Neural progenitor cell (in vitro differentiated cells): ENCODE results near the gene COL11A1. TPM values are rescaled to one million over a fixed set of nuclear protein-coding genes. Genes with fewer than 3 reads are reported as not detected.

Experiments used
- DNase-seq: peaks from one replicate; pipeline ENCODE4 v3.0.0-alpha.2; 2016; ENCODE audit warnings: low spot score
- H2AFZ ChIP-seq: fragments of 200-600 bp; sonication (generic); replicated peaks from 2 replicates; pipeline ENCODE4 v1.6.1; 2016; ENCODE audit warnings: antibody characterized with exemption
- H3F3A ChIP-seq: fragments of 200-600 bp; sonication (generic); 2 replicates; pipeline ENCODE4 v1.6.1; 2016; ENCODE audit warnings: antibody characterized with exemption, low read depth
- H3K27ac ChIP-seq: fragments of 200-600 bp; sonication (generic); 2 replicates; pipeline ENCODE4 v1.5.1; 2016; ENCODE audit warnings: mild to moderate bottlenecking
- H3K27me3 ChIP-seq: fragments of 200-600 bp; sonication (generic); 2 replicates; pipeline ENCODE4 v1.6.1; 2016; ENCODE audit warnings: mild to moderate bottlenecking, moderate library complexity
- H3K36me3 ChIP-seq: fragments of 200-600 bp; sonication (generic); 2 replicates; pipeline ENCODE4 v1.5.1; 2016
- H3K4me1 ChIP-seq: fragments of 200-600 bp; sonication (generic); 2 replicates; pipeline ENCODE4 v1.6.1; 2016; ENCODE audit warnings: mixed run types
- H3K4me2 ChIP-seq: fragments of 200-600 bp; sonication (generic); 2 replicates; pipeline ENCODE4 v1.6.1; 2016
- H3K4me3 ChIP-seq: fragments of 200-600 bp; sonication (generic); 2 replicates; pipeline ENCODE4 v1.5.1; 2016
- H3K79me2 ChIP-seq: fragments of 200-600 bp; sonication (generic); 2 replicates; pipeline ENCODE4 v1.6.1; 2016; ENCODE audit warnings: low read depth
- H3K9ac ChIP-seq: fragments of 200-600 bp; sonication (generic); 2 replicates; pipeline ENCODE4 v1.6.1; 2016
- H3K9me3 ChIP-seq: fragments of 200-600 bp; sonication (generic); 2 replicates; pipeline ENCODE4 v1.5.1; 2016; ENCODE audit warnings: low read depth
- H4K20me1 ChIP-seq: fragments of 200-600 bp; sonication (generic); 2 replicates; pipeline ENCODE4 v1.6.1; 2016; ENCODE audit warnings: low read depth
- H3K27ac Mint-ChIP-seq: 3 replicates; pipeline ENCODE4 v1.8.0; 2021; ENCODE audit warnings: mixed read lengths
- H3K27me3 Mint-ChIP-seq: 2 replicates; pipeline ENCODE4 v1.8.0; 2022; ENCODE audit warnings: low read depth, mild to moderate bottlenecking, inconsistent platforms, moderate library complexity, mixed read lengths; ENCODE audit not compliant: insufficient read depth
- H3K36me3 Mint-ChIP-seq: 3 replicates; pipeline ENCODE4 v1.8.0; 2021; ENCODE audit warnings: mixed read lengths
- H3K4me1 Mint-ChIP-seq: 3 replicates; pipeline ENCODE4 v1.8.0; 2021; ENCODE audit warnings: mixed read lengths
- H3K4me3 Mint-ChIP-seq: 3 replicates; pipeline ENCODE4 v1.8.0; 2021; ENCODE audit warnings: mild to moderate bottlenecking, moderate library complexity, mixed read lengths
- H3K9me3 Mint-ChIP-seq: 3 replicates; pipeline ENCODE4 v1.8.0; 2020; ENCODE audit warnings: mixed read lengths
- EZH2 ChIP-seq: fragments of 200-600 bp; sonication (generic); IDR thresholded peaks from 2 replicates; pipeline ENCODE4 v1.6.1; 2017; ENCODE audit warnings: antibody characterized with exemption, mild to moderate bottlenecking, moderate library complexity
- EZH2phosphoT487 ChIP-seq: fragments of 200-600 bp; sonication (generic); IDR thresholded peaks from 2 replicates; pipeline ENCODE4 v1.6.1; 2017; ENCODE audit warnings: antibody characterized with exemption
- total RNA-seq: library from RNA; depleted of rRNA; stranded (reverse); fragments of >200 nt; gene quantifications from 2 replicates; pipeline ENCODE4 v1.2.3, GENCODE V29; 2015; ENCODE audit warnings: low replicate concordance
- TF ChIP-seq, protein P1 (sequence below): fragments of 200-600 bp; sonication (generic); IDR thresholded peaks from 2 replicates; pipeline ENCODE4 v1.5.1; 2017; ENCODE audit warnings: antibody characterized with exemption, mild to moderate bottlenecking

COL11A1 gene
- total RNA-seq, 1 donor from 2014 or later = 78.9 TPM

GRCh38 chr1:102840741-102841140 is 267.6 kb downstream of the COL11A1 start:
- Histone ChIP-seq H3K36me3 (no peaks in the 10 kb centered on the region), H3K27me3 (no peaks in the 10 kb centered on the region), H3K79me2 (no peaks in the 10 kb centered on the region), H3K4me1 (no peaks in the 10 kb centered on the region), H3F3A (no peaks in the 10 kb centered on the region), H3K4me3 (no peak overlapping the region), H3K27ac (no peak overlapping the region), H3K4me2 (no peak overlapping the region), H3K9ac (no peak overlapping the region), H3K9me3 (no peaks in the 10 kb centered on the region), H2AFZ (no peak overlapping the region), H4K20me1 (no peaks in the 10 kb centered on the region)
- no peak overlapping the region for H3K4me3 Mint-ChIP-seq
- no peak for DNase-seq
- H3K27ac Mint-ChIP-seq = no peak overlapping the region
- no peaks in the 10 kb centered on the region for H3K9me3 Mint-ChIP-seq
- no peaks in the 10 kb centered on the region for H3K27me3 Mint-ChIP-seq
- H3K4me1 Mint-ChIP-seq = no peaks in the 10 kb centered on the region
- H3K36me3 Mint-ChIP-seq = no peaks in the 10 kb centered on the region
- TF ChIP-seq EZH2phosphoT487 (no peak), EZH2 (no peak)
- TF ChIP-seq, protein P1, sequence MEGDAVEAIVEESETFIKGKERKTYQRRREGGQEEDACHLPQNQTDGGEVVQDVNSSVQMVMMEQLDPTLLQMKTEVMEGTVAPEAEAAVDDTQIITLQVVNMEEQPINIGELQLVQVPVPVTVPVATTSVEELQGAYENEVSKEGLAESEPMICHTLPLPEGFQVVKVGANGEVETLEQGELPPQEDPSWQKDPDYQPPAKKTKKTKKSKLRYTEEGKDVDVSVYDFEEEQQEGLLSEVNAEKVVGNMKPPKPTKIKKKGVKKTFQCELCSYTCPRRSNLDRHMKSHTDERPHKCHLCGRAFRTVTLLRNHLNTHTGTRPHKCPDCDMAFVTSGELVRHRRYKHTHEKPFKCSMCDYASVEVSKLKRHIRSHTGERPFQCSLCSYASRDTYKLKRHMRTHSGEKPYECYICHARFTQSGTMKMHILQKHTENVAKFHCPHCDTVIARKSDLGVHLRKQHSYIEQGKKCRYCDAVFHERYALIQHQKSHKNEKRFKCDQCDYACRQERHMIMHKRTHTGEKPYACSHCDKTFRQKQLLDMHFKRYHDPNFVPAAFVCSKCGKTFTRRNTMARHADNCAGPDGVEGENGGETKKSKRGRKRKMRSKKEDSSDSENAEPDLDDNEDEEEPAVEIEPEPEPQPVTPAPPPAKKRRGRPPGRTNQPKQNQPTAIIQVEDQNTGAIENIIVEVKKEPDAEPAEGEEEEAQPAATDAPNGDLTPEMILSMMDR = no peak

- Histone ChIP-seq H3K4me2 (no peak overlapping the region), H3K9ac (no peak overlapping the region), H3K9me3 (no peaks in the 10 kb centered on the region), H2AFZ (no peak overlapping the region), H3K27ac (no peak overlapping the region), H3K4me1 (no peaks in the 10 kb centered on the region), H3K79me2 (no peaks in the 10 kb centered on the region), H4K20me1 (no peaks in the 10 kb centered on the region), H3K4me3 (no peak overlapping the region), H3F3A (no peaks in the 10 kb centered on the region), H3K27me3 (no peaks in the 10 kb centered on the region), H3K36me3 (no peaks in the 10 kb centered on the region)
- TF ChIP-seq, protein P1 = no peak
- no peak for TF ChIP-seq EZH2phosphoT487
- no peak for TF ChIP-seq EZH2
- H3K4me3 Mint-ChIP-seq = no peak overlapping the region
- no peaks in the 10 kb centered on the region for H3K27me3 Mint-ChIP-seq
- no peaks in the 10 kb centered on the region for H3K4me1 Mint-ChIP-seq
- H3K9me3 Mint-ChIP-seq = no peaks in the 10 kb centered on the region
- H3K27ac Mint-ChIP-seq = no peak overlapping the region
- H3K36me3 Mint-ChIP-seq = no peaks in the 10 kb centered on the region
- no peak for DNase-seq
These were observed 270.3 kb downstream of the COL11A1 start for GRCh38 chr1:102838016-102838415.

GRCh38 chr1:102837551-102837950 is 270.8 kb downstream of the COL11A1 start:
- Histone ChIP-seq H3K4me2 (no peak overlapping the region), H3K36me3 (no peaks in the 10 kb centered on the region)

More at GRCh38 chr1:102837551-102837950, 270.8 kb downstream of the COL11A1 start:
- Histone ChIP-seq H3K4me3 (no peak overlapping the region), H3K9me3 (no peaks in the 10 kb centered on the region), H3F3A (no peaks in the 10 kb centered on the region), H3K9ac (no peak overlapping the region), H4K20me1 (no peaks in the 10 kb centered on the region), H3K27ac (no peak overlapping the region), H3K4me1 (no peaks in the 10 kb centered on the region), H3K27me3 (no peaks in the 10 kb centered on the region), H3K79me2 (no peaks in the 10 kb centered on the region), H2AFZ (no peak overlapping the region)
- H3K4me1 Mint-ChIP-seq = no peaks in the 10 kb centered on the region
- no peak for DNase-seq
- no peaks in the 10 kb centered on the region for H3K9me3 Mint-ChIP-seq
- TF ChIP-seq, protein P1 = no peak
- TF ChIP-seq EZH2 (no peak), EZH2phosphoT487 (no peak)
- no peaks in the 10 kb centered on the region for H3K27me3 Mint-ChIP-seq
- H3K36me3 Mint-ChIP-seq = no peaks in the 10 kb centered on the region
- H3K27ac Mint-ChIP-seq = no peak overlapping the region
- H3K4me3 Mint-ChIP-seq = no peak overlapping the region
